ACC112 (cell line): ENCODE data around the gene SEC61B.
A peak's percentile ranks its signal among the peaks of the same experiment; 100 is the strongest.

Experiments
- H2AFZ ChIP-seq: fragments of 200-600 bp; sonication (generic); one replicate; pipeline ENCODE4 v1.6.0; 2017; ENCODE audit warnings: antibody characterized with exemption, low read length; ENCODE audit not compliant: unreplicated experiment
- H3K27ac ChIP-seq: fragments of 200-600 bp; sonication (generic); 2 replicates; pipeline ENCODE4 v1.5.1; 2014; ENCODE audit warnings: low read depth, mild to moderate bottlenecking, antibody characterized with exemption, low read length, moderate library complexity
- H3K27me3 ChIP-seq: fragments of 200-600 bp; sonication (generic); 2 replicates; pipeline ENCODE4 v1.6.1; 2014; ENCODE audit warnings: mild to moderate bottlenecking, antibody characterized with exemption, low read length, moderate library complexity, mixed read lengths; ENCODE audit not compliant: insufficient read depth
- H3K36me3 ChIP-seq: fragments of 200-600 bp; sonication (generic); 2 replicates; pipeline ENCODE4 v1.6.1; 2016; ENCODE audit warnings: mild to moderate bottlenecking, antibody characterized with exemption, low read length, moderate library complexity, mixed read lengths; ENCODE audit not compliant: insufficient read depth
- H3K4me1 ChIP-seq: fragments of 200-600 bp; sonication (generic); one replicate; pipeline ENCODE4 v1.6.1; 2016; ENCODE audit warnings: low read length, mixed read lengths; ENCODE audit not compliant: insufficient read depth, unreplicated experiment, control insufficient read depth
- H3K4me3 ChIP-seq: fragments of 200-600 bp; sonication (generic); 2 replicates; pipeline ENCODE4 v1.5.1; 2014; ENCODE audit warnings: mild to moderate bottlenecking, low read depth, low read length
- H3K79me2 ChIP-seq: fragments of 200-600 bp; sonication (generic); one replicate; pipeline ENCODE4 v1.6.0; 2016; ENCODE audit warnings: low read length; ENCODE audit not compliant: control insufficient read depth, unreplicated experiment, insufficient read depth

Gene SEC61B

DNA sequence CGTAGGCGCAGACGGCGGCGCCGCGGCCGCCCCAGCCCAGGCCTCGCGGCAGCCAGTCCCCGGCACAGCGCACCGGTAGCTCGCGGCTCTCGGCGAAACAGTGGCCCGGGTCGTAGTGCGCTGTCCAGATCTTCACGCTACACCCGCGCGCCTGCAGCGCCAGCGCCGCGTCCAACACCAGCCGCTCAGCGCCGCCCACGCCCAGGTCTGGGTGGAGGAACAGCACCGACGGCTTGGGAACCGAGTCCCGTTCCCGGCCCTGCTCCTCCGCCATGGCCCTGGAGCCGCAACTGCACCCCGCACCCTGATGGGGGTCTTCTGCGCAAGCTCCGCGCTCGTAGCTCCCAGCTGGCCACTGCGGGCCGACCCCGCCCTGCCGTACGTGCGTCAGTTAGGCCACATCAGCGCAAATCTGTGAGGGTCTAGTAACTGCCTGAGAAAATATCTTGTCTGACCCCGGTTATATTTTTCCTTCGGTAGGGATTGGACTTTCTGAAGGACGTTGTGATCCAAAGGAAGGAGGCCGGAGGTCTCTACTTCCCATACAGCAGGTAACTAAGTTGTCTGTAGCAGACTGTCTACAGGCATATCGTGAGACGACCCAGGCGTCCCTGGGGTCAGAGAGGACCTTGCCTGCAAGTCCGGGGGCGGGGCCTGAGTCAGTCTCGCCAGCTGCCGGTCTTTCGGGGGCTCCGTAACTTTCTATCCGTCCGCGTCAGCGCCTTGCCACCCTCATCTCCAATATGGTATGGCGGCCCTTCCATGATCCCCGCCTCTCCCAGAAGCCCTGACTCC lies at the start of gene SEC61B, which contains the start of gene ALG2:
TSS of gene SEC61B (plus strand) at position 662 of the 795 bp plus-strand sequence. CDS start at position 744, 82 bp downstream.
TSS of gene ALG2 (minus strand) at position 322 of the 795 bp plus-strand sequence. CDS start at position 274, 48 bp downstream.
- peaks cover 94% of the 10 kb centered on the region for H3K79me2 ChIP-seq
- peak within 1 kb of the TSS; percentile 86 for H3K4me3 ChIP-seq
- peaks cover 46% of the 10 kb centered on the region for H3K36me3 ChIP-seq
- peak within 1 kb of the TSS; percentile 99 for H3K27ac ChIP-seq
- peaks cover 28% of the 10 kb centered on the region for H3K4me1 ChIP-seq
- H2AFZ ChIP-seq, result peak within 1 kb of the TSS; percentile 82
- H3K27me3 ChIP-seq, result no peaks in the 10 kb centered on the region

DNA sequence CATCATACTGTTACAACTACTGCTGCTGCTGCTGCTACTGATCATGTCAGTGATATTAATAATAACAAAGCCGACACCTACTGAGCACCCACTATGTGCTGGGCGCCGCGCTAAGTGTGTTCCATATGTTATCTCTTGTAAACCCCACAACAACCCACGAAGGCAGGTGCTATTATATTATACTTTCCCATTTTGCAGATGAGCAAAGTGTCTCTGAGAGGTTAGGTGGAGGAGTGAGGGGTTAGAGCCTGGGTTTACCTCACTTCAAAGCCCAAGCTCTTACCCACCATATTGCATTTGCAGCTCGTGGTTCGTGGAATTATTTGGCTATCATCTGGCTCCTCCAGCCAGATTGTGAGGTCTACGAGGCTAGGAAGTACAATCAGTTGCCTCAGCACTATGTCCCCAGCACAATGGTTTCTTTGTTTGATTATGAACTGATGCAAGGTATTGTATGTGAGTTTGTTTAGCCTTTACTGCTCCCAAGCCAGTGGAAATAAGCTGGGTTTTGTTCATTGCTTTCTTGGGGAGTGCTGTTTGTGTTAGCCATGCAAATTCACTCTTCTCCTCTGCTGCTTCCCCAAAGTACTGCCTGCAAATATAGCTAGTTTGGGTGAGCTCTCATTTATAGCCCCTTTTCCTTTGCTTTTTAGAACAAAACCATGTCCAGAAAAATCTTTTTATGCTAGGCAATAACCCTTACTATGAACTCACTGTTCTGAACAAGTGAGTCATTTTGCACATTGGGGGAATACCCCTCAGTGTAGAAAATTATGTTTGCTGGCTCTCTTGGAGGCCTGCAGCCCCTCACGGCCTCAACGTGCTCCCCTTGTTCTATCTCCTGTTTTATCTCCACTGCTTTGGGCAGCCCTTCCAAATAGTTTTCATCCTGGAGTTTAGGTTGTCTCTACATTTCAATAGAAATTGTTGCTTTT lies 48.2 kb upstream of the SEC61B start:
- Histone ChIP-seq H2AFZ (no peak overlapping the region), H3K4me3 (no peak overlapping the region), H3K27me3 (peaks cover 10% of the 10 kb centered on the region), H3K36me3 (no peaks in the 10 kb centered on the region), H3K79me2 (no peaks in the 10 kb centered on the region), H3K27ac (no peak overlapping the region), H3K4me1 (peaks cover 7% of the 10 kb centered on the region)

DNA sequence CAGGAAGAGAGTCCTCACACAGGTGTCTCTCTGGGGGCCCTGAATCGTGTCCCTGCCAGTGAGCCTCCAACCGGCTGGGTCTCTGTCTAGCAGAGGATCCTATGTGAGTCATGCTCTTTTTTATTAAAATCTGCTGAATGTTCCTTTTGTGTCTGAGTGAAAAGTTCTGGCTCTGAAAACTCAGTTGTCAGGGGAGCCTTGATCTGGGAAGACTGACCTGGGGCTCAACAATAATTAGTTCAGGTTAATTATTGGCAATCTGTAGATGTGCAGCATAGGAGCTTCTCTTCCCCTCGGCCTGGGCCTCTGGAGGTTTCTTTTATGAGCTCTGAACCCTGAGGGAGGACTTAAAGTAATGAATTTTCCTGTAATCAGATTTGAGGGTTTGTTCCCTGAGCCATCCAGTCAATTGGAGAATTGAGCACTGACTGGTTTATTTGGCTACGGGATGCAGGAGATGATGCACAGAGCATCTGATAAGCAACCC lies 45.5 kb upstream of the SEC61B start:
- Histone ChIP-seq H3K27me3 (no peaks in the 10 kb centered on the region), H3K79me2 (no peaks in the 10 kb centered on the region), H3K27ac (no peak overlapping the region), H3K4me1 (peaks cover 7% of the 10 kb centered on the region), H3K4me3 (no peak overlapping the region), H3K36me3 (no peaks in the 10 kb centered on the region), H2AFZ (no peak overlapping the region)

DNA sequence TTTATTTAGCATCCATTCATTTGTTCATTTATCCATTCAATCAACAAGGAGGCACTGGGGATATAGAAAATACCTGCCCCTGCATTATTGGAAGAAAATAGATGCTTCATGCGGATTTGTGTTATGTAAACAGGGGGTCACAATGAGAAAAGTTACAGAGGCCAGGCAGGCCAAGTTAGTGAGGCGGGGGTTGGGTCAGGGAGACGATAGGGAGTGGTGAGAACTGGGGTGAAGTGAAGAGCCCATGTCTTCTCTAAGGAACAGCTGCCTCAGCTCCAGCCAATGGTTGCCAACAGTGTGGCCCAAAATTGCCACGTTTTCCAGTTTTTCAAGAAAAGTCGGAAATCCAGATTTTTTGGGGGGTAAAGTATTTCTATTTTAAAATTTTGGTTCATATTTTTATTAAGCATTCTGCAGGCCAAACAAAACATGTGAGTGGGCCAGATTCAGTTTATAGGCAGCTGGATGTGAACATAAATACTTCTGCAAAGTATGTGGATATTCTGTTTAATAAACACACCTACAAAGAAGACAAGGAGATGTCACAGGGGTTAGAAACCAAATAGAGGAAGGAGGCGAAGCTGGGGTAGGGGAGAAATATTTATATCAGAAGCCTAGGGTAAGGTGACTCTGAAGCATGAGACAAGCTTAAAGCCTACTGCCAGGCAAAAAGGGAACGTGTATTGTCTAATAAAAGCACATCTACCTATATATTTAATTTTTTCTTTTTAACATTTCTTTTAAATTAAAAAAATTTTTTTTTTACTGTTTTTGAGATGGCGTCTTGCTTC lies 44.3 kb upstream of the SEC61B start:
- Histone ChIP-seq H2AFZ (no peak overlapping the region), H3K36me3 (no peaks in the 10 kb centered on the region), H3K4me3 (no peak overlapping the region), H3K79me2 (no peaks in the 10 kb centered on the region), H3K4me1 (peaks cover 7% of the 10 kb centered on the region), H3K27ac (no peak overlapping the region), H3K27me3 (no peaks in the 10 kb centered on the region)

DNA sequence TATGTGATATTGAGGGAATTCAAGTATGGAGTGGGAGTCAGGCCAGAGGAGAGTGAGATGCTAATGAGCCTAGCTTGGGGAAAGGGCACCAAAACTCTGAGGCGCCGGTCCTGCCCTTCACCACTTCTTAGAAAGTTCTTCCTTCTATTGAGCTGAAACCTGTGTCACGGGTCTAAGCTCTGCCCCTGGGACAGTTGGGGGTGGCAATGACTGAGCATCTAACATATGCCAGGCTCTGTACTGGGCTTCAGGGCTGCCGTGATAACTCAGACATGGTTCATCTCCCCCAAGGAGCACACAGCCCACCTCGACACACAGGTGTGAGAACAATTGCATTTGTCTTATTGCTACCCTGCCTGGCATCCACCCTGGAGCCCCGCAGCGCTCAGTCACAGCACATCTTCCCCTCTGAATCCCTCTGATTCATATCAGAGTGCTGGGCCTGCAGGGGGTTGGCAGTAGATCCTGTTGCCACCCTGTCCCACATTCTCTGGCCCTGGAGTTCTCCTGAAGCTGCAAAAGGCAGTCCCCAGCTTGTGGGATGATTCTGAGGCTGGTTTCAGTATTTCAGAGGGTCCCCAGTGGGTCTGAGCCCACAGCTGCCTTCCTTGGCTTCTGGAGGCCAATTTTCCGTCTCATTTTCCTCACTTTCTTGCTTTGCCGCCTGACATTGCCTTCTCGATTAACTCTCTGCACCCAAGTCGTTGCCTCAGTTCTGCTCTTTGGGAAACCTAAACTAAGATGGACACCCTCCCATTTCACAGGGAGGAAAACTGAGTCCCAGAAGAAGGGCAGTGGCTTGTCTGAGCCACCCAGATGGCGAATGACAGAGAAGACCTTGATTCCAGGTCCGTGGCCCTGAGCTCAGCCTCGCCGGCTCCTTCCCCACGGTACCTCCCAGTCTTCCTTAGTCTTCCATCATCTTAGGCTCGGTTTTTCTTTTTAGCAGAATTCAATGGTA lies 42.9 kb upstream of the SEC61B start:
- H3K27me3 ChIP-seq, result no peaks in the 10 kb centered on the region
- H3K79me2 ChIP-seq, result no peaks in the 10 kb centered on the region
- no peak overlapping the region for H3K4me3 ChIP-seq
- peaks cover 2% of the 10 kb centered on the region for H3K4me1 ChIP-seq
- no peak overlapping the region for H3K27ac ChIP-seq
- H3K36me3 ChIP-seq, result no peaks in the 10 kb centered on the region
- H2AFZ ChIP-seq, result no peak overlapping the region

DNA sequence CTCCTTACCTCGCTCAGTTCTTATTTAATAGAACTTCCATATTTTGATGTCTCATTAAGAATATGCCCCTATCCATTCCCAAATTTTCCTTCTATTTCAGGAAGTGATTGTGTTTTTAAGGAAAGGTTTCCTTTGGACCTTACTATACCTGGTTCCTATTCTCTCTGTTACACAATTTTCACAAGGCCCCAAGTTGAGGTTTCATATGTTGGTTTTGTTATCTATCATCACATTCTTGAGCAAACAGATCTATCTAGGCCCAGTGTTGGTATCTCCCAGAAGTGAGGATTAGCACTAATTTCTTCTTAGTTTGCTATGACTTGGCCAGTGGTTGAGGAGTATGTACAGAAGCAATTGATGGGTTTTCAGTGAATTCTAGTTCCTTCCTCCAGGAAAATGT lies 41.9 kb upstream of the SEC61B start:
- H3K79me2 ChIP-seq, result no peaks in the 10 kb centered on the region
- H2AFZ ChIP-seq, result no peak overlapping the region
- no peaks in the 10 kb centered on the region for H3K36me3 ChIP-seq
- H3K27ac ChIP-seq, result no peak overlapping the region
- H3K4me1 ChIP-seq, result no peaks in the 10 kb centered on the region
- H3K4me3 ChIP-seq, result no peak overlapping the region
- H3K27me3 ChIP-seq, result no peaks in the 10 kb centered on the region

DNA sequence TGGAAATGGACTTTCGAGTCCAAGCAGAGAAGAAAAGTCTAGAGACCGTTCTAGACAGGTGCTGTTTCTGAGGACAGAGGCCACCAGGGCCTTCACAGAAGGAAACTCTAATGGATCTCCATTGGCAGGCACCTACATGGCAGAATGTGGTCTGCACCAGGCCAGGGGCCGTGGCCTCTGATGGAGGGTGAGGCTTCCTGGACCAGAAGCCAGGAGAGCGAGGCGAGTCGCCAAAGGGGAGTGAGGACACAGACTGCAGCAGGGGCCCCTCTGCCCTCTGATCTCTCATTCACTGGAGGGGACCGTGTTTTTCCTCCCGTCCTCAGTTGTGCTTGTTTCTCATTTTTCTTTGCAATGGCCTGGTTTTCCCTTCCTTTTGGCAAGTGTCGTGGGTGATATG lies 41.4 kb upstream of the SEC61B start:
- no peaks in the 10 kb centered on the region for H3K79me2 ChIP-seq
- no peak overlapping the region for H2AFZ ChIP-seq
- H3K27ac ChIP-seq, result no peak overlapping the region
- no peaks in the 10 kb centered on the region for H3K36me3 ChIP-seq
- no peaks in the 10 kb centered on the region for H3K4me1 ChIP-seq
- H3K4me3 ChIP-seq, result no peak overlapping the region
- no peaks in the 10 kb centered on the region for H3K27me3 ChIP-seq

DNA sequence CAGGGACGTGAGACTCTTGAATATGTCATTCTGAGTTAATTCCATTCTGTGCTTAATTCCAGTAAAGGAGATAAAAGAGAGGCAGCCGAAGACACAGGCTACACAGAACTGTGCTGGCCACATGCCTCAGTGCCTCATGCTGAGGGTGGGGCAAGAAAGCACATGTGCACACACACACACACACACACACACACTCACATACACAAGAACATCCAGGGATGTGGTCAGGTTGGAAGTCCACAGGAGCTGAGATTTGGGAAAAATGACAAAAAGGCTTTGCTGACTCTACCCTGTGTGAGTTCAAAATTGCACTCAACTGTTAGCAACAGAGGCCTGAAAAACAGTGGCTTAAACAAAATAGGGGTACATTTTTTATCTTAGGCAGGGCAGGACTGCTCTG lies 40.9 kb upstream of the SEC61B start:
- H3K27ac ChIP-seq, result no peak overlapping the region
- H3K4me3 ChIP-seq, result no peak overlapping the region
- no peaks in the 10 kb centered on the region for H3K36me3 ChIP-seq
- H3K27me3 ChIP-seq, result no peaks in the 10 kb centered on the region
- H3K79me2 ChIP-seq, result no peaks in the 10 kb centered on the region
- H3K4me1 ChIP-seq, result no peaks in the 10 kb centered on the region
- H2AFZ ChIP-seq, result no peak overlapping the region

DNA sequence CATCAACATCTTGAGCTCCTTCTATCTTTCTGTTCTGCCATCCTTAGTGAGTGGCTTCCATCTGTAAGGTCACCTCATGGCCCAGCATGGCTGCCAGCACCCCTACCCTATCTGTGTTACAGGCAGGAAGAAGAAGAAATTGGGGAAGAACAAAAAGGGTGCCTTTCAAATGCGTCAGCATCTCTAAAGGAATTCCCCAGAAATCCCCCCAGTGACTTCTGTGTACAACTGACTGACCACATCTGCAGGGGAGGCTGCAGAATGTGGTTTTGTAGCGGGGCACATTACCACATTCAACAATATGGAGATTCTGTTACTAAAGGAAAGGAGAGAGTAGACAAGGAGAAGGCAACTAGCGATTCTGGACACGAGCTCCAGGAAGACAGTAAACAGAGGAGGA lies 40.5 kb upstream of the SEC61B start:
- Histone ChIP-seq H3K27ac (no peak overlapping the region), H2AFZ (no peak overlapping the region), H3K4me1 (no peaks in the 10 kb centered on the region)

More for the DNA sequence above, 40.5 kb upstream of the SEC61B start:
- no peaks in the 10 kb centered on the region for H3K27me3 ChIP-seq
- H3K4me3 ChIP-seq, result no peak overlapping the region
- H3K79me2 ChIP-seq, result no peaks in the 10 kb centered on the region
- no peaks in the 10 kb centered on the region for H3K36me3 ChIP-seq
